K562 (cell line): ENCODE results near the gene SYT15.

Experiments
- CEBPB ChIP-seq: fragments of 450-650 bp; IDR thresholded peaks from 2 replicates; pipeline ENCODE4 v1.6.1; 2016; ENCODE audit warnings: missing genetic modification characterization, missing compliant biosample characterization
- JUND ChIP-seq, 2 experiments: IDR thresholded peaks; 2 replicates in 1 of 2; 3 replicates in 1 of 2; pipeline ENCODE4 v1.6.1; 2011; ENCODE audit warnings: borderline replicate concordance in 2 of 2, low read depth in 2 of 2, low read length in 2 of 2, improper control_type of control experiment in 1 of 2, missing biosample characterization in 1 of 2, missing genetic modification characterization in 1 of 2, missing genetic modification reagents in 1 of 2
- PREB ChIP-seq: sonication (generic); formaldehyde crosslinking; IDR thresholded peaks from 2 replicates; pipeline ENCODE4 v1.8.1; 2023; ENCODE audit warnings: mild to moderate bottlenecking, missing genetic modification reagents
- RCOR1 ChIP-seq, 2 experiments: IDR thresholded peaks; 2 replicates each; pipeline ENCODE4 v1.6.1; 2012; ENCODE audit warnings: low read depth in 2 of 2, low read length in 2 of 2, borderline replicate concordance in 1 of 2, improper control_type of control experiment in 1 of 2
- SIN3B ChIP-seq: fragments of 450-650 bp; IDR thresholded peaks from 2 replicates; pipeline ENCODE4 v1.6.1; 2017; ENCODE audit warnings: low read depth, mild to moderate bottlenecking, moderate library complexity
- SRF ChIP-seq, 2 experiments: fragments of 250-450, 450-650 bp in 1 of 2; sonication (Bioruptor Pico) in 1 of 2; sonication (generic) in 1 of 2; formaldehyde crosslinking; IDR thresholded peaks; 2 replicates each; pipeline versions ENCODE4 v1.5.0 to v1.5.1; 2020 to 2022; ENCODE audit warnings: mild to moderate bottlenecking in 1 of 2, missing genetic modification reagents in 1 of 2
- ZBTB33 ChIP-seq: sonication (generic); formaldehyde crosslinking; IDR thresholded peaks from 2 replicates; pipeline ENCODE4 v1.8.1; 2023; ENCODE audit warnings: mild to moderate bottlenecking, missing genetic modification reagents
- ZNF274 ChIP-seq: IDR thresholded peaks from 2 replicates; pipeline ENCODE4 v1.6.1; 2011; ENCODE audit warnings: low read depth, mild to moderate bottlenecking, low read length, moderate library complexity, borderline replicate concordance
- ZNF79 ChIP-seq: fragments of 250-450 bp; sonication (Bioruptor Pico); IDR thresholded peaks from 2 replicates; pipeline ENCODE4 v1.4.0; 2020; ENCODE audit warnings: low read depth, mild to moderate bottlenecking, moderate library complexity

GRCh38 chr10:46552526-46553237, 26.2 kb upstream of the SYT15 start:
- no peak for TF ChIP-seq JUND (IDR thresholded peaks at IDR 0.05; ENCODE audit: borderline replicate concordance, low read depth, low read length)
- TF ChIP-seq JUND (tag; IDR thresholded peaks at IDR 0.05; ENCODE audit: borderline replicate concordance, low read depth, low read length): no peak
- no peak for TF ChIP-seq ZNF79 (CRISPR knock-in tag)
- TF ChIP-seq ZBTB33 (CRISPR knock-in tag): no peak
- no peak for TF ChIP-seq PREB (CRISPR knock-in tag)
- TF ChIP-seq SRF (CRISPR knock-in tag; IDR thresholded peaks at IDR 0.05): no peak
- TF ChIP-seq CEBPB: no peak
- TF ChIP-seq RCOR1 (IDR thresholded peaks at IDR 0.05; ENCODE audit: borderline replicate concordance in 1 of 2, low read depth in 2 of 2, low read length in 2 of 2): no peak
- TF ChIP-seq ZNF274: no peak
- TF ChIP-seq SIN3B: no peak
